Retinal pigment epithelial cell (primary cell): Measurements from ENCODE around the gene PIWIL4.

Experiments used
- DNase-seq: peaks from one replicate; pipeline ENCODE4 v3.0.0-alpha.2; 2010; ENCODE audit warnings: low read depth
- H3K4me3 ChIP-seq: 2 replicates; pipeline ENCODE4 v1.5.1; 2011; ENCODE audit warnings: mild to moderate bottlenecking, low read length, control low read depth, moderate library complexity
- TF ChIP-seq, protein P1 (sequence below): conservative IDR thresholded peaks from 2 replicates; pipeline ENCODE4 v1.5.1; 2011; ENCODE audit warnings: low read depth, low read length, control low read depth, inconsistent platforms

PIWIL4 gene

DNA sequence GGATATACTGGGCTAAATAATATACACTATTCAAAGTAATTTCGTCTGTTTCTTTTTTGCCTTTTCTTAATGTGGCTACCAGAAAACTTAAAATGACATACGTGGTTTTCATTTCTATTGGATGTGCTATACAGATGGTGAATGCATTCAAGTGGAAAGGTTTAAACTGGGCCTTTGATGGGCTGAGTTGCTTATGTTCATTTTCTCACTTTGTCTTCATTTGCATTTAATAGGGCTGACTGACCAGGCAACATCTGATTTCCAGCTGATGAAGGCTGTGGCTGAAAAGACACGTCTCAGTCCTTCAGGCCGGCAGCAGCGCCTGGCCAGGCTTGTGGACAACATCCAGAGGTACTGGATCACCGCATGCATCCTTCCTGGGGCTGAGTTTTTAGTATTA is 27.9 kb downstream of the PIWIL4 start:
- H3K4me3 ChIP-seq: no peak overlapping the region
- TF ChIP-seq, protein P1, sequence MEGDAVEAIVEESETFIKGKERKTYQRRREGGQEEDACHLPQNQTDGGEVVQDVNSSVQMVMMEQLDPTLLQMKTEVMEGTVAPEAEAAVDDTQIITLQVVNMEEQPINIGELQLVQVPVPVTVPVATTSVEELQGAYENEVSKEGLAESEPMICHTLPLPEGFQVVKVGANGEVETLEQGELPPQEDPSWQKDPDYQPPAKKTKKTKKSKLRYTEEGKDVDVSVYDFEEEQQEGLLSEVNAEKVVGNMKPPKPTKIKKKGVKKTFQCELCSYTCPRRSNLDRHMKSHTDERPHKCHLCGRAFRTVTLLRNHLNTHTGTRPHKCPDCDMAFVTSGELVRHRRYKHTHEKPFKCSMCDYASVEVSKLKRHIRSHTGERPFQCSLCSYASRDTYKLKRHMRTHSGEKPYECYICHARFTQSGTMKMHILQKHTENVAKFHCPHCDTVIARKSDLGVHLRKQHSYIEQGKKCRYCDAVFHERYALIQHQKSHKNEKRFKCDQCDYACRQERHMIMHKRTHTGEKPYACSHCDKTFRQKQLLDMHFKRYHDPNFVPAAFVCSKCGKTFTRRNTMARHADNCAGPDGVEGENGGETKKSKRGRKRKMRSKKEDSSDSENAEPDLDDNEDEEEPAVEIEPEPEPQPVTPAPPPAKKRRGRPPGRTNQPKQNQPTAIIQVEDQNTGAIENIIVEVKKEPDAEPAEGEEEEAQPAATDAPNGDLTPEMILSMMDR: no peak

DNA sequence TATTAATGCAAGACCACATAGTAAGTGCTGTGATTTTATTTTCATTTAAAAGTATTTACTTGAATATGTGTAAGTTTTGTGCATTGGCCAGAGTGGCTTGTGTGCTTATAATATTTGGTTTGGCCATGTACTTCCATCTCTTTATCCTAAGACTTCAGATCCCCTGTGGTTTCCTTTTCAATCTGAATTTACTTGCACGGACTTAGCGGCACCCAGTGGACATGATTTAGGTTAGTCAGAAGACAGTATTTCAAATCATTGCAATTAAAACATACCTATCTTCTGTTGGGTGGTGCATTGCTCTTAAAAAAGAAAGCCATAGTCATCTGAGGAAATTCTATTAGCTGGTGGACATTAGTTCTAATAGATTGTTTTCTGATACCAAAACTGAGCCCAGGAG is 30.7 kb downstream of the PIWIL4 start:
- H3K4me3 ChIP-seq: no peak overlapping the region
- TF ChIP-seq, protein P1: no peak
- no peak for DNase-seq

More for the DNA sequence above, 27.9 kb downstream of the PIWIL4 start:
- DNase-seq: no peak

DNA sequence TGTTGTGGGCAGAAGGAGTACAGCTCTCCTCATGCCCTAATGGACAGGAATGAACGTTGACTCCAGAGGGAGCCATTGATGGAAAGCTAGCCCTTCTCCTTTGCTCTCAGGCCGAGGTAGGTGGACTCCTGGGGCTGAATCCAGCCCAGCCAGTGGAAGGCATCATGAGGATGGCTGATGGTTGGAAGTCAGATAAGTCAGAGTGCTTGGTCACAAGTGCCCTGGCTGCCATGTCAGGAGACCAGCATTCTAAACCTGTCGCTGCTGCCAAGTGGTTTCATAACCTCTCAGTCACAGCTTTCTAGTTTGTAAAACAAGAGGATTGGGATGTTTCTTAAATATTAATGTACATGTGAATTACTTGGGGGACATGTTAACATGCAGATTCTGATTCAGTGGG is 32.3 kb downstream of the PIWIL4 start:
- H3K4me3 ChIP-seq: no peak overlapping the region
- no peak for DNase-seq
- TF ChIP-seq, protein P1: no peak

DNA sequence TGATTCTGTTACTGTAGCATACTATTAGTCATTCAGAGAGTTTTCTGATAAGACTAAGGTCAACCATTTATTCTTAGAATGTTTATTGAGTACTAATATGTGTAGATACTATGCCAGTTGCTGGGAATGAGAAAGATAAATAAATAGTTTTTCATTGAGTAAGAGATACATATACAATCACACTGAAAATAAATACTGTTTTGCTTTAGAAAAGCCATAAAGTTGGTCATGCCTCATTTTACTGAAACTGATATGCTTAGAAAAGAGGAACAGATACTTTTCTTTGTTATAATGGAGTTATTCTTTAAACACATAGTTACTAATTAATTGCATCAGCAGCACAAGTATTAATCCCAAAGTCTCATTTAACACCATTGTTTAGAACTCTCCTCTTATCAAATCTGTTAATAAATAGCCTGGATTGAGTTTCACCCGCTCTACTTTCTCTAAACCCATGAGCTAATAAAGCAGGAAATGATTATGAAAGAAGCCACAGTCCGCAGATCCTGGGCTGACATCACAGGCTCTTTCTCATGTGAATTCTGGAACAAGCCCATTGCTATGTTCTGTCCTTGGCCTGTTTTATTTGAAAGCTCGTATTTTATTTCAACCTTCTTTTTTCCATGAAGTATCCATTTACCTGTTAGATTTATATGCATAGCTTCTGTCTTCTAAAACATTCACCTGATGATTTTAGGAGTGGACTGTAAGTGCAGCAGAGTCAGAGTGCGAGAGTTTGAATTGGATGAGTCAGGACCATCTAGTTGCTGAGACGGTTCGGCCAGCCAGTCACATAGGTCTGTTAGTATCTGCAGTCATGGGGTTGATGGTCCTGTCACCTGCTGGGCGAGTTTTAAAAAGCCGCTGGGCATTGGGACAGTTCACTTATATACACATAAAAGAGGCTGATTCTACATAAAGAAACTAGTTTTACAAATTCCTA is 35.5 kb downstream of the PIWIL4 start:
- peak; percentile 24 for DNase-seq
- H3K4me3 ChIP-seq: no peak overlapping the region
- TF ChIP-seq, protein P1: peak; percentile 63

DNA sequence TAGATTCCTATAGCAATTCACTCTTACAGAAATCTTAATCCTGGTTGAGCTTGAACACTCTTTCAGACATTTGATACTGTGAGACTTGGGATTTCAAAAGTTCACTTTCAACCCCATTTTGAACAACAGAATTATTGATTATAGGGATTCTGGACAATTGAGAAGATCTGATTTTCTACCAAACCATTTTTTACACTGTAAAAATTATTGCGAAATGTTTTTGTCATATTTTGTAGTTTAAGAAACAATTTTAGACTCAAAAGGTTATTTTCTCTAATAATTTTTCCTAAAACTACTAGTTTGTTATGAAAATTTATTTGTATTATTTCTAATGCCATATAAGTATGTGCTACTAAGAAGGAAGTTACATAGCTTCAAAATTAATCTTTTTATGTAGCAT is 36.4 kb downstream of the PIWIL4 start:
- no peak overlapping the region for H3K4me3 ChIP-seq
- TF ChIP-seq, protein P1: no peak
- DNase-seq: no peak

DNA sequence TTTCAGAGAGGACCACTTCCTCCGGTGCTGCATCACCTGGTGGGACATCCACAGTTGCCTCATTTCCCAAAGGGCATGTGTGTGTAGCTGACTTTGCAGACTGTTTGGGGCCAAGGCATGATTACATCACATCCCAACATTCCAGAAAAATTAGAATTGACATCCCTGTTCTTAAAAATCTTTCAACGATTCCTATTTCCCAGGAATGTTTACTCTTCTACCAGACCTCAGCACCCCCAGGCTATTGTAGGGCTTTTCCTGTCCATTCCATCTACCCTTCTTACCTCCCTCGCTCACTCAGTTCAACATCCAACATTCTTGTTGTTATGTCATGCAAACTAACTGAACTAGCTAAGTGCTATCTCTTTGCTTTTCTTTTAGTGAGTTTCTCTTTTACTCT is 37.3 kb downstream of the PIWIL4 start:
- no peak for DNase-seq
- TF ChIP-seq, protein P1: no peak
- H3K4me3 ChIP-seq: no peak overlapping the region

DNA sequence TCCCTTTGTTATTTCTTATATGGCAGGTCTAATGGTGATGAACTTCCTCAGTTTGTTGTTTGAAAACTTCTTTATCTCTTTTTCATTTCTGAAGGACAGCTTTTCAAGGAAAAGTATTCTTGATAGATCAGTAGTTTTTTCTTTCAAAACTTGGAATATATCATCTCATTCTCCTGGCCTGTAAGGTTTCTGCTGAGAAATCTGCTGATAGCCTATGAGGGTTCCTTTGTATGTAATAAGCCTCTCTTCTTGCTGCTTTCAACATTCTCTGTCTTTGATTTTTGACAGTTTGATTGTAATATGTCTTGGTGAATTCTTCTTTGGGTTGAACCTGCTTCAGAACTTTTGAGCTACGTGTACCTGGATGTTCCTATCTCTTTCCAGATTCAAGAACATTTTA is 46.0 kb downstream of the PIWIL4 start:
- DNase-seq: no peak

More for the DNA sequence above, 46.0 kb downstream of the PIWIL4 start:
- H3K4me3 ChIP-seq: no peak overlapping the region
- TF ChIP-seq, protein P1: no peak
